Osteocyte (in vitro differentiated cells): ENCODE results near the gene TBKBP1. TPM values are rescaled to one million over a fixed set of nuclear protein-coding genes. Genes with fewer than 3 reads are reported as not detected.

Source experiments
- DNase-seq: peaks from one replicate; pipeline ENCODE4 v3.0.0; 2021; ENCODE audit warnings: mixed read lengths; ENCODE audit not compliant: unreplicated experiment; ENCODE audit errors: extremely low spot score
- H3K27ac Mint-ChIP-seq: one replicate; pipeline ENCODE4 v1.8.0; 2021; ENCODE audit warnings: mild to moderate bottlenecking, mixed read lengths; ENCODE audit not compliant: unreplicated experiment
- H3K27me3 Mint-ChIP-seq: one replicate; pipeline ENCODE4 v1.8.0; 2021; ENCODE audit warnings: mixed read lengths; ENCODE audit not compliant: unreplicated experiment
- H3K36me3 Mint-ChIP-seq: one replicate; pipeline ENCODE4 v1.8.0; 2021; ENCODE audit warnings: mixed read lengths; ENCODE audit not compliant: unreplicated experiment
- H3K4me1 Mint-ChIP-seq: one replicate; pipeline ENCODE4 v1.8.0; 2021; ENCODE audit warnings: mixed read lengths; ENCODE audit not compliant: unreplicated experiment
- H3K4me3 Mint-ChIP-seq: one replicate; pipeline ENCODE4 v1.8.0; 2021; ENCODE audit warnings: mild to moderate bottlenecking, moderate library complexity, mixed read lengths; ENCODE audit not compliant: unreplicated experiment
- H3K9me3 Mint-ChIP-seq: one replicate; pipeline ENCODE4 v1.8.0; 2021; ENCODE audit warnings: mixed read lengths; ENCODE audit not compliant: unreplicated experiment
- total RNA-seq: library from RNA; stranded (reverse); gene quantifications from 2 replicates; pipeline ENCODE4 v1.2.1, GENCODE V29; 2021
- TF ChIP-seq, protein P1 (sequence below): fragments of 200-600 bp; sonication (generic); IDR thresholded peaks from 2 replicates; pipeline ENCODE4 v1.5.0; 2021; ENCODE audit warnings: antibody characterized with exemption, mild to moderate bottlenecking, moderate library complexity

TBKBP1 gene
- total RNA-seq, 1 donor from 2014 or later, result 16.5 TPM

DNA sequence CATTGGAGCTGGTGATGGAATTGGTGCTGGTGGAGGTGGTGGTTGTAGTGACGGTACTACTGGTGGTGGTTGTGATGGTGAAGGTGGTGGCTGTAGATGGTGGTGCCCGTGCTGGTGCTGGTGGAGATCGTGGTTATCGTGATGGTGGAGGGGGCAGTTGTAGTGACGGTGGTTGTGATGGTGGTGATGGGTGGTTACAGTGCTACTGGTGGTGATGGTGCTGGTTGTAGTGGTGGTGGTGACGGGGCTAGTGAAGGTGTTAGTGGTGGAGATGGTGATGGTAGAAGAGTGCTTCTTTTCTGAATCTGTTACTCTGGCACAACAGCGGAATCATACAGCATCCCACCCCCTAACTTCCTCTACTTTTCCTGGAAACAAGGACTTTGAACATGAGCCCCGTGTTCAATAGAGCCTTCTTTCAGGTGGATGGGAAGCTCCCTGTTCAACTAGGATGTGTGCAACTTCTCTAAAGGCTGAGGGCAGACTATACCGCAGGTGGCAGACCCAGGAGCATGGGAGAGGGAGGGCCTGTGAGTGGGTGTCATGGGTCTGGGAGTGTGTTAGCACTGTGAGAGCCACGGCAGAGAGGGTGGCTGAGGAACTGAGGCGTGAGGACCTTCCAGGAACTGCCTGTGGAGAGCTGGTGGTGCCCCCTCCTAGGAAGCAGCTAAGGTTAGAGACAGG lies 47.3 kb downstream of the TBKBP1 start:
- Mint-ChIP-seq H3K9me3 (no peaks in the 10 kb centered on the region), H3K4me3 (no peak overlapping the region), H3K36me3 (no peaks in the 10 kb centered on the region), H3K27ac (no peak overlapping the region), H3K4me1 (no peaks in the 10 kb centered on the region), H3K27me3 (peaks cover 48% of the 10 kb centered on the region)
- DNase-seq, result peak; percentile 64
- TF ChIP-seq, protein P1, sequence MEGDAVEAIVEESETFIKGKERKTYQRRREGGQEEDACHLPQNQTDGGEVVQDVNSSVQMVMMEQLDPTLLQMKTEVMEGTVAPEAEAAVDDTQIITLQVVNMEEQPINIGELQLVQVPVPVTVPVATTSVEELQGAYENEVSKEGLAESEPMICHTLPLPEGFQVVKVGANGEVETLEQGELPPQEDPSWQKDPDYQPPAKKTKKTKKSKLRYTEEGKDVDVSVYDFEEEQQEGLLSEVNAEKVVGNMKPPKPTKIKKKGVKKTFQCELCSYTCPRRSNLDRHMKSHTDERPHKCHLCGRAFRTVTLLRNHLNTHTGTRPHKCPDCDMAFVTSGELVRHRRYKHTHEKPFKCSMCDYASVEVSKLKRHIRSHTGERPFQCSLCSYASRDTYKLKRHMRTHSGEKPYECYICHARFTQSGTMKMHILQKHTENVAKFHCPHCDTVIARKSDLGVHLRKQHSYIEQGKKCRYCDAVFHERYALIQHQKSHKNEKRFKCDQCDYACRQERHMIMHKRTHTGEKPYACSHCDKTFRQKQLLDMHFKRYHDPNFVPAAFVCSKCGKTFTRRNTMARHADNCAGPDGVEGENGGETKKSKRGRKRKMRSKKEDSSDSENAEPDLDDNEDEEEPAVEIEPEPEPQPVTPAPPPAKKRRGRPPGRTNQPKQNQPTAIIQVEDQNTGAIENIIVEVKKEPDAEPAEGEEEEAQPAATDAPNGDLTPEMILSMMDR, result no peak

DNA sequence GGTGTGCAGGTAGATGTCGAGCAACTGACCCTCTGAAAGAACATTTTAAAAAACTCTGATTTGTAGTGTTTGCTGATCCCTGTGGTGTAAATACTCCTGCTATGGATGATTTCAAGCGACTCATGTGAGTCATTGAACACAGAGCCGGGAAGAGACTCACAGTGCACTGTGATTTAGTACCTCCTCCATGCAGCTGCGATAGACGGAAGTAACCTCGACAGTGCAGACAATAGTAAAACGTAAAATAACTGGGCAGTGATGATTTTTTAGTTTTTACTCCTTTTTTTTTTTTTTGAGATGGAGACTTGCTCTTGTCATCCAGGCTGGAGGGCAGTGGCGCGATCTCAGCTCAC lies 47.8 kb downstream of the TBKBP1 start:
- H3K27me3 Mint-ChIP-seq, result peaks cover 47% of the 10 kb centered on the region
- H3K4me1 Mint-ChIP-seq, result no peaks in the 10 kb centered on the region
- DNase-seq, result no peak
- H3K27ac Mint-ChIP-seq, result no peak overlapping the region
- no peaks in the 10 kb centered on the region for H3K36me3 Mint-ChIP-seq
- TF ChIP-seq, protein P1, result no peak
- no peaks in the 10 kb centered on the region for H3K9me3 Mint-ChIP-seq
- no peak overlapping the region for H3K4me3 Mint-ChIP-seq

DNA sequence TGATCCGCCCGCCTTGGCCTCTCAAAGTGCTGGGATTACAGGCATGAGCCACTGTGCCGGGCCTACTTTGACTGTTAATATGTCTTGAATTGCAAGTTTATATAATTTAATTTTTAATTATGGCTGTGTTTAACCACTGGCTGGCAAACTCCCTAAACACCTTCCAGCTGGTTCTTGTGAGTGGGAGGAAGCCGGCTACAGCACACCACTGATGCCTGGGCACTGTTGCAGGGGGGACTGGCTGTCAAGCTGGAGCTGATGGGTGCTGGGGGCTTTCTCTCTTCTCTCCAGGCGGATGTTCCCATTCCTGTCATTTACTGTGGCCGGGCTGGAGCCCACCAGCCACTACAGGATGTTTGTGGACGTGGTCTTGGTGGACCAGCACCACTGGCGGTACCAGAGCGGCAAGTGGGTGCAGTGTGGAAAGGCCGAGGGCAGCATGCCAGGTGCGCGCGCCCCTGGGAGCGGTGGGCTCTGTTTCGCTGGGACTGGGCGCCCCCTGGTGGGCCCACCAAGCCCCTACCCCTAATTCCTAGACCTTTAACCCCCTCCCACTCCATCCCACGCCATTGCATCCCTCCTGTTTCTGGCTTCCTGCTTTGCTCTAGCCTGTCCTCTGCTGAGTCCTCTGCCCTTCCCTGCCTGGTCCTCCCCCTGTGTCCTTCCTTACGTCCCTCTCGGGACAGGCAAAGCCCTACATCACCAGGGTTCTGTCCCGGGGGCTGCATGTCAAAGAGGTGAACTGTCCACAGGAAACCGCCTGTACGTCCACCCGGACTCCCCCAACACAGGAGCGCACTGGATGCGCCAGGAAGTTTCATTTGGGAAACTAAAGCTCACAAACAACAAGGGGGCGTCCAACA lies 48.6 kb downstream of the TBKBP1 start:
- Mint-ChIP-seq H3K36me3 (no peaks in the 10 kb centered on the region), H3K27me3 (peaks cover 48% of the 10 kb centered on the region), H3K27ac (no peak overlapping the region), H3K4me3 (no peak overlapping the region), H3K4me1 (no peaks in the 10 kb centered on the region), H3K9me3 (no peaks in the 10 kb centered on the region)
- TF ChIP-seq, protein P1, result peak; percentile 54
- peak; percentile 84 for DNase-seq

DNA sequence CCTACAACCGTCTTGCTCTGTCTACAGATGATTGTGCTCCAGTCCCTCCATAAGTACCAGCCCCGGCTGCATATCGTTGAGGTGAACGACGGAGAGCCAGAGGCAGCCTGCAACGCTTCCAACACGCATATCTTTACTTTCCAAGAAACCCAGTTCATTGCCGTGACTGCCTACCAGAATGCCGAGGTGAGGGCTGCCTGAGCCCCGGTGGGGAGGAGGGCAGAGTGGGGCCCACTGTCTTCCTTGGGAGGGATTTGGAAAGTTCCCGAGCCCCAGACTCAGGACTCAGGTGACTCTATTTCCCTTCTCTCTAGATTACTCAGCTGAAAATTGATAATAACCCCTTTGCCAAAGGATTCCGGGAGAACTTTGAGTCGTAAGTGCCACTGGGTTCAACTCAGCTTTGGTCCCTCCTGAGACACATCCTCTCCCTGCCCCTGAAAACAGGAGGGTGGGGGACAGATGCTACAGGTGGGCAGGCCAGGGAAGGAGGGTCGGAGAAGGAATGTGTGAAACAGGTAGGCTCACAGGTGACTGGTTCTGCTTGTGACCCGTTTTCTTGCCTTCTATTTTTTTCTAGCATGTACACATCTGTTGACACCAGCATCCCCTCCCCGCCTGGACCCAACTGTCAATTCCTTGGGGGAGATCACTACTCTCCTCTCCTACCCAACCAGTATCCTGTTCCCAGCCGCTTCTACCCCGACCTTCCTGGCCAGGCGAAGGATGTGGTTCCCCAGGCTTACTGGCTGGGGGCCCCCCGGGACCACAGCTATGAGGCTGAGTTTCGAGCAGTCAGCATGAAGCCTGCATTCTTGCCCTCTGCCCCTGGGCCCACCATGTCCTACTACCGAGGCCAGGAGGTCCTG lies 50.4 kb downstream of the TBKBP1 start:
- no peak overlapping the region for H3K4me3 Mint-ChIP-seq
- H3K36me3 Mint-ChIP-seq, result no peaks in the 10 kb centered on the region
- H3K27ac Mint-ChIP-seq, result no peak overlapping the region
- H3K27me3 Mint-ChIP-seq, result peaks cover 59% of the 10 kb centered on the region
- H3K4me1 Mint-ChIP-seq, result no peaks in the 10 kb centered on the region
- TF ChIP-seq, protein P1, result no peak
- peak; percentile 78 for DNase-seq
- H3K9me3 Mint-ChIP-seq, result no peaks in the 10 kb centered on the region
